ENCODE measurements around the gene TYK2.

TYK2 gene

GRCh38 chr19:10321417-10321797 is 59.0 kb downstream of the TYK2 start:
- no peak for DNase-seq (ENCODE audit: extremely low read depth, low read depth)
- TF ChIP-seq CTCF (IDR thresholded peaks at IDR 0.05; ENCODE audit: low read depth, low read length) = no peak

GRCh38 chr19:10320602-10321416 is 59.6 kb downstream of the TYK2 start:
- DNase-seq (ENCODE audit: extremely low read depth, low read depth) = no peak
- no peak for TF ChIP-seq CTCF (IDR thresholded peaks at IDR 0.05; ENCODE audit: low read depth, low read length)

- no peak for DNase-seq (ENCODE audit: extremely low read depth, low read depth)
- no peak for TF ChIP-seq CTCF (IDR thresholded peaks at IDR 0.05; ENCODE audit: low read depth, low read length)
Observed at GRCh38 chr19:10318807-10319682, 61.3 kb downstream of the TYK2 start.

GRCh38 chr19:10317857-10318462 is 62.4 kb downstream of the TYK2 start:
- DNase-seq (ENCODE audit: extremely low read depth, low read depth) = no peak
- no peak for TF ChIP-seq CTCF (IDR thresholded peaks at IDR 0.05; ENCODE audit: low read depth, low read length)

GRCh38 chr19:10317045-10317856 is 63.1 kb downstream of the TYK2 start:
- no peak for DNase-seq (ENCODE audit: extremely low read depth, low read depth)
- no peak for TF ChIP-seq CTCF (IDR thresholded peaks at IDR 0.05; ENCODE audit: low read depth, low read length)

- no peak for TF ChIP-seq CTCF (IDR thresholded peaks at IDR 0.05; ENCODE audit: low read depth, low read length)
- DNase-seq (ENCODE audit: extremely low read depth, low read depth) = no peak
Observed at GRCh38 chr19:10316229-10317044, 63.9 kb downstream of the TYK2 start.
